Measurements from ENCODE around the gene STAC3.

The STAC3 gene

DNA sequence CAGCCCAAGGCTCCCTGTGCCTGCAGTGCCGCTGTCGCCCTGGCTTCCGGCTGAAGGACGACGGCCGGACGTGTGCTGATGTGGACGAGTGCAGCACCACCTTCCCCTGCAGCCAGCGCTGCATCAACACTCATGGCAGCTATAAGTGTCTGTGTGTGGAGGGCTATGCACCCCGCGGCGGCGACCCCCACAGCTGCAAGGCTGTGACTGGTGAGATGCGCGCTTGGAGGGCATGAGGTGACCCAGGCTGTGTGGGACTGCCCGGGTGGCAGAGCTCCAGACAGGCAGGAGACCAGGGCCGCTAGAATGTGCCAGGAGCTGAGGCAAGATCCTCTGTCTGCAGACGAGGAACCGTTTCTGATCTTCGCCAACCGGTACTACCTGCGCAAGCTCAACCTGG, 54.0 kb downstream of the STAC3 start:
- Histone ChIP-seq H3K36me3 (ENCODE audit: insufficient read depth, low read length) (peaks cover 43% of the 10 kb centered on the region; the same call in 1 of the 2 replicates), H3K27ac (ENCODE audit: low read depth, low read length) (no peak overlapping the region), H3K27me3 (ENCODE audit: insufficient read depth, low read length) (no peaks in the 10 kb centered on the region), H2AFZ (ENCODE audit: low read length, unreplicated experiment) (no peak overlapping the region), H3K4me3 (ENCODE audit: low read depth, low read length) (no peak overlapping the region), H3K79me2 (ENCODE audit: control insufficient read depth, insufficient read depth, low read length, unreplicated experiment) (peaks cover 4% of the 10 kb centered on the region), H3K4me1 (ENCODE audit: control insufficient read depth, insufficient read depth, low read length, unreplicated experiment) (no peaks in the 10 kb centered on the region)

DNA sequence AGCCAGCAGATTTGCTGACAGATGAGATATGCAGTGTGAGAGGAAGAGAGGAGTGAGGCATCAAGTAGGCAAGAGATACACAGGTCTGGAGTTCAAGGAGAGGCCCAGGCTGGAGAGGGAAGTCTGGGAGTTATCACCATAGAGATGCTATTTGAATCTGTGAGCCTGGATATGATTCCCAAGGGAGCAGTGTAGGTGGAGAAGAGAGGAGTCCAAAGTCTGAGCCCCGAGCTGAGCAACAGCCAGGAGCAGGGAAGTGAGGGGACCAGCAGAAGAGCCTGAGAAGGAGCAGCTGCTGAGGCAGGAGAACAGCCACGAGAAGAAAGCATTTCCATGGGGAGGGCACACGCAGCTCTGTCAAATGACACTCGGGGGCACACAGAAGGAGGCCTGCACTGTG, 54.5 kb downstream of the STAC3 start:
- H3K4me3 ChIP-seq (ENCODE audit: low read depth, low read length): no peak overlapping the region
- H3K79me2 ChIP-seq (ENCODE audit: control insufficient read depth, insufficient read depth, low read length, unreplicated experiment): peaks cover 4% of the 10 kb centered on the region
- no peaks in the 10 kb centered on the region for H3K27me3 ChIP-seq (ENCODE audit: insufficient read depth, low read length)
- no peak overlapping the region for H3K27ac ChIP-seq (ENCODE audit: low read depth, low read length)
- H3K4me1 ChIP-seq (ENCODE audit: control insufficient read depth, insufficient read depth, low read length, unreplicated experiment): no peaks in the 10 kb centered on the region
- H3K36me3 ChIP-seq (ENCODE audit: insufficient read depth, low read length): peaks cover 45% of the 10 kb centered on the region; the same call in 1 of the 2 replicates
- no peak overlapping the region for H2AFZ ChIP-seq (ENCODE audit: low read length, unreplicated experiment)

DNA sequence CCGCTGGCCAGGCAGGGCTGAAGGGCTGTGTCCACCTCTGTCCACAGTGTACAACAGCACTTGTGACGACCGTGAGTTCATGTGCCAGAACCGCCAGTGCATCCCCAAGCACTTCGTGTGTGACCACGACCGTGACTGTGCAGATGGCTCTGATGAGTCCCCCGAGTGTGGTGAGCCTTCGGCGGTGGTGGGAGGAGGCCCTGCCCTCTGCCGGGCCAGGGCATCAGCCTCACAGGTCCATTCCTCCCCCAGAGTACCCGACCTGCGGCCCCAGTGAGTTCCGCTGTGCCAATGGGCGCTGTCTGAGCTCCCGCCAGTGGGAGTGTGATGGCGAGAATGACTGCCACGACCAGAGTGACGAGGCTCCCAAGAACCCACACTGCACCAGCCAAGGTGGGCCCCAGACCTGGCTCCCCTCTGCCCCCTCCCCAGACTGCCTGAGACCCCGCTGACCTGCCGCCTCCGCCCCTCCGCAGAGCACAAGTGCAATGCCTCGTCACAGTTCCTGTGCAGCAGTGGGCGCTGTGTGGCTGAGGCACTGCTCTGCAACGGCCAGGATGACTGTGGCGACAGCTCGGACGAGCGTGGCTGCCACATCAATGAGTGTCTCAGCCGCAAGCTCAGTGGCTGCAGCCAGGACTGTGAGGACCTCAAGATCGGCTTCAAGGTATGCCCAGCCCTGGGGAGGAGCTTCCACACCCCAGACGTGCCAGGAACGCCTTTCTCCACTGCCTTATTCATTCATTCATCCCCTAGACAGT, 55.2 kb downstream of the STAC3 start:
- peaks cover 4% of the 10 kb centered on the region for H3K79me2 ChIP-seq (ENCODE audit: control insufficient read depth, insufficient read depth, low read length, unreplicated experiment)
- no peak overlapping the region for H3K27ac ChIP-seq (ENCODE audit: low read depth, low read length)
- no peak overlapping the region for H2AFZ ChIP-seq (ENCODE audit: low read length, unreplicated experiment)
- peaks cover 50% of the 10 kb centered on the region; the same call in 1 of the 2 replicates for H3K36me3 ChIP-seq (ENCODE audit: insufficient read depth, low read length)
- H3K27me3 ChIP-seq (ENCODE audit: insufficient read depth, low read length): no peaks in the 10 kb centered on the region
- no peaks in the 10 kb centered on the region for H3K4me1 ChIP-seq (ENCODE audit: control insufficient read depth, insufficient read depth, low read length, unreplicated experiment)
- no peak overlapping the region for H3K4me3 ChIP-seq (ENCODE audit: low read depth, low read length)

DNA sequence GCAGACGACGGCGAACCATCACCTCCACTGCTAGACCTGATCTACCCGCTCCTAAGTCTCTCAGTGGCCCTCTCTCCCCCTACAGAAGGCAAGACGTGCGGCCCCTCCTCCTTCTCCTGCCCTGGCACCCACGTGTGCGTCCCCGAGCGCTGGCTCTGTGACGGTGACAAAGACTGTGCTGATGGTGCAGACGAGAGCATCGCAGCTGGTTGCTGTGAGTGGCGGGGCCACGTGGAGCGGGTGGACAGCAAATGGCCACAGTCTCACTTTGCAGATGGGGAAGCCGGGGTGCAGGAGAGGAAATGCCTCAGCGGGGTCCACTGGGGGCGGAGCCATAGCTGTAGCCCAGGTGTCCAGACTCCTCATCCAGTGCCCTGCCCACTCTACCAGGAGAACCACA, 55.8 kb downstream of the STAC3 start:
- Histone ChIP-seq H3K79me2 (ENCODE audit: control insufficient read depth, insufficient read depth, low read length, unreplicated experiment) (peaks cover 4% of the 10 kb centered on the region), H3K4me1 (ENCODE audit: control insufficient read depth, insufficient read depth, low read length, unreplicated experiment) (no peaks in the 10 kb centered on the region), H3K36me3 (ENCODE audit: insufficient read depth, low read length) (peaks cover 53% of the 10 kb centered on the region; the same call in 1 of the 2 replicates), H3K27ac (ENCODE audit: low read depth, low read length) (no peak overlapping the region), H3K4me3 (ENCODE audit: low read depth, low read length) (no peak overlapping the region), H2AFZ (ENCODE audit: low read length, unreplicated experiment) (no peak overlapping the region), H3K27me3 (ENCODE audit: insufficient read depth, low read length) (no peaks in the 10 kb centered on the region)

DNA sequence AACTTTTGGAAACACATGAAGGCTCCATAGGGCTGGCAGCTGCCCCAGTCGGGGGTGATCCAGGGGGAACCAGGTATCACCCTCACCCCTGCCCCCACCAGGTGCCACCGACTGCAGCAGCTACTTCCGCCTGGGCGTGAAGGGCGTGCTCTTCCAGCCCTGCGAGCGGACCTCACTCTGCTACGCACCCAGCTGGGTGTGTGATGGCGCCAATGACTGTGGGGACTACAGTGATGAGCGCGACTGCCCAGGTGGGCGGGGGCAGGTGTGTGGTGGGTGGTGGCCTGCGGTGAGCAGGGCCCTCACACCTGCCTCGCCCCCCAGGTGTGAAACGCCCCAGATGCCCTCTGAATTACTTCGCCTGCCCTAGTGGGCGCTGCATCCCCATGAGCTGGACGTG, 56.7 kb downstream of the STAC3 start:
- H3K4me1 ChIP-seq (ENCODE audit: control insufficient read depth, insufficient read depth, low read length, unreplicated experiment): no peaks in the 10 kb centered on the region
- no peak overlapping the region for H3K27ac ChIP-seq (ENCODE audit: low read depth, low read length)
- peaks cover 4% of the 10 kb centered on the region for H3K79me2 ChIP-seq (ENCODE audit: control insufficient read depth, insufficient read depth, low read length, unreplicated experiment)
- no peaks in the 10 kb centered on the region for H3K27me3 ChIP-seq (ENCODE audit: insufficient read depth, low read length)
- no peak overlapping the region for H3K4me3 ChIP-seq (ENCODE audit: low read depth, low read length)
- H2AFZ ChIP-seq (ENCODE audit: low read length, unreplicated experiment): no peak overlapping the region
- peaks cover 47% of the 10 kb centered on the region; the same call in 1 of the 2 replicates for H3K36me3 ChIP-seq (ENCODE audit: insufficient read depth, low read length)

DNA sequence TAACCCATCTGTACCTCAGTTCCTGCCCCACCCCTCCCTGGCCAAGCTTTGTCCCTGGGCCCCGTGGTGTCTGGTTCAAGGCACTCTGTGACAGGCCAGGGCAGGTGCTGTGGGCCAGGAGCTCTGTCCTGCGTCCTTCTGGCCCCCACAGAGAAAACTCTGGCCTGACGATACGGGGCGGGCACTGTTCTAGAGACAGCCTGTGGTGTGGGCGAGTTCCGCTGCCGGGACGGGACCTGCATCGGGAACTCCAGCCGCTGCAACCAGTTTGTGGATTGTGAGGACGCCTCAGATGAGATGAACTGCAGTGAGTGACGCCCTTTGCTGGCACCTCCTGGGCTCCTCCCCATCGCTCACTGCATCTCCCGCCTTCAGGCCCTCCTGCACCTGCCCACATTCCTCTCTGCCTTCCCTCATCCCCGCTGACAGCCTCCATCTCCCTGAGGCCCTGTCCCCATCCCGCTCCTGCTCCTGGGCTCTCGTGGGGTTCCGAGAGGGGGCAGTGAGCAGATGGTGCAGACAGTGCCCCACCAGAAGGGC, 57.2 kb downstream of the STAC3 start:
- H3K4me3 ChIP-seq (ENCODE audit: low read depth, low read length): no peak overlapping the region
- no peaks in the 10 kb centered on the region for H3K4me1 ChIP-seq (ENCODE audit: control insufficient read depth, insufficient read depth, low read length, unreplicated experiment)
- peaks cover 47% of the 10 kb centered on the region; the same call in 1 of the 2 replicates for H3K36me3 ChIP-seq (ENCODE audit: insufficient read depth, low read length)
- H3K79me2 ChIP-seq (ENCODE audit: control insufficient read depth, insufficient read depth, low read length, unreplicated experiment): peaks cover 4% of the 10 kb centered on the region
- H3K27ac ChIP-seq (ENCODE audit: low read depth, low read length): no peak overlapping the region
- no peak overlapping the region for H2AFZ ChIP-seq (ENCODE audit: low read length, unreplicated experiment)
- H3K27me3 ChIP-seq (ENCODE audit: insufficient read depth, low read length): no peaks in the 10 kb centered on the region
